Measurements from ENCODE around the gene MKI67. TPM values are rescaled to one million over a fixed set of nuclear protein-coding genes. Genes with fewer than 3 reads are reported as not detected.

Gene MKI67
- total and polyA plus RNA-seq, 10 of the 15 experiments (the other 5 are each of a cell fraction or from before 2014, with no cell fraction given) = 22.3 to 183 (median 82.9) TPM

DNA sequence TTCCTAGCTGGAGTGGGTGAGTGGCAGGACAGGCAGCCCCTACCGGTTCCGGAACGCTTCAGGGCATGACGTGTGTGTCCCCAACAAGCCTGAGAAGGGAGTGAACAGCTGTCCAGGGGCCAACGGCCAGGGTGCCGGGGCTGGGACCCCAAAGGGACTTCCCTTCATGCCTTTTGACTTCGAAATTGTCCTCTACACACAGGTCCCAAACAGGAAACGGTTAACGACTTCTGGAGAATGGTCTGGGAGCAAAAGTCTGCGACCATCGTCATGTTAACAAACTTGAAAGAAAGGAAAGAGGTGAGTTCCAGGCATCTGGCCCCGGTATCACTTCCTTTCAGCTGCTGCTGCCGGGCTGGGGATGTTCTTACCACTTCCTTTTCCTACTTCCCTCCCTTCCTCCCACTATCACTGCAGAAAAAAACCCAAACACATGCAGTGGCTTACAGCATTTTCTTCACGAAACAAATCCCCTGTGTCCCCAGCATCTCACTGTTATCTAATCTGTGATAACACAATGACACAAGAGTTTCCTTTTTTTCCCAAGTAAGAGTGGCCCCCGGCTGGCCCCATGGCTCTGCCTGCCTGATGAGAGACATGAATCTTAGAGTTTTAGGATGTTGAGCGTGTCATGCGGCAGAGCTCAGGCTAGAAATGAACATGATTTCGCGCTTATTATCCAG lies 63.2 kb downstream of the MKI67 start (continued):
- TF ChIP-seq, protein P1, sequence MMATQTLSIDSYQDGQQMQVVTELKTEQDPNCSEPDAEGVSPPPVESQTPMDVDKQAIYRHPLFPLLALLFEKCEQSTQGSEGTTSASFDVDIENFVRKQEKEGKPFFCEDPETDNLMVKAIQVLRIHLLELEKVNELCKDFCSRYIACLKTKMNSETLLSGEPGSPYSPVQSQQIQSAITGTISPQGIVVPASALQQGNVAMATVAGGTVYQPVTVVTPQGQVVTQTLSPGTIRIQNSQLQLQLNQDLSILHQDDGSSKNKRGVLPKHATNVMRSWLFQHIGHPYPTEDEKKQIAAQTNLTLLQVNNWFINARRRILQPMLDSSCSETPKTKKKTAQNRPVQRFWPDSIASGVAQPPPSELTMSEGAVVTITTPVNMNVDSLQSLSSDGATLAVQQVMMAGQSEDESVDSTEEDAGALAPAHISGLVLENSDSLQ (IDR thresholded peaks at IDR 0.05) = 0 out of 2 replicates have a peak, but pooled peaks have one; percentile 76
- TF ChIP-seq TCF3 (IDR thresholded peaks at IDR 0.05; ENCODE audit: borderline replicate concordance, insufficient read depth, low read depth, low read length) (peak; percentile 84; the same call in 1 of the 2 replicates), ZNF217 (IDR thresholded peaks at IDR 0.05) (no peak), ZZZ3 (IDR thresholded peaks at IDR 0.05; ENCODE audit: control insufficient read depth, insufficient read length, low read depth) (no peak), NR2C2 (IDR thresholded peaks at IDR 0.05; ENCODE audit: borderline replicate concordance, control insufficient read depth, insufficient read length, low read depth) (no peak), EED (IDR thresholded peaks at IDR 0.05; ENCODE audit: low read depth) (peak; percentile 93)
- TF ChIP-seq, protein P2, sequence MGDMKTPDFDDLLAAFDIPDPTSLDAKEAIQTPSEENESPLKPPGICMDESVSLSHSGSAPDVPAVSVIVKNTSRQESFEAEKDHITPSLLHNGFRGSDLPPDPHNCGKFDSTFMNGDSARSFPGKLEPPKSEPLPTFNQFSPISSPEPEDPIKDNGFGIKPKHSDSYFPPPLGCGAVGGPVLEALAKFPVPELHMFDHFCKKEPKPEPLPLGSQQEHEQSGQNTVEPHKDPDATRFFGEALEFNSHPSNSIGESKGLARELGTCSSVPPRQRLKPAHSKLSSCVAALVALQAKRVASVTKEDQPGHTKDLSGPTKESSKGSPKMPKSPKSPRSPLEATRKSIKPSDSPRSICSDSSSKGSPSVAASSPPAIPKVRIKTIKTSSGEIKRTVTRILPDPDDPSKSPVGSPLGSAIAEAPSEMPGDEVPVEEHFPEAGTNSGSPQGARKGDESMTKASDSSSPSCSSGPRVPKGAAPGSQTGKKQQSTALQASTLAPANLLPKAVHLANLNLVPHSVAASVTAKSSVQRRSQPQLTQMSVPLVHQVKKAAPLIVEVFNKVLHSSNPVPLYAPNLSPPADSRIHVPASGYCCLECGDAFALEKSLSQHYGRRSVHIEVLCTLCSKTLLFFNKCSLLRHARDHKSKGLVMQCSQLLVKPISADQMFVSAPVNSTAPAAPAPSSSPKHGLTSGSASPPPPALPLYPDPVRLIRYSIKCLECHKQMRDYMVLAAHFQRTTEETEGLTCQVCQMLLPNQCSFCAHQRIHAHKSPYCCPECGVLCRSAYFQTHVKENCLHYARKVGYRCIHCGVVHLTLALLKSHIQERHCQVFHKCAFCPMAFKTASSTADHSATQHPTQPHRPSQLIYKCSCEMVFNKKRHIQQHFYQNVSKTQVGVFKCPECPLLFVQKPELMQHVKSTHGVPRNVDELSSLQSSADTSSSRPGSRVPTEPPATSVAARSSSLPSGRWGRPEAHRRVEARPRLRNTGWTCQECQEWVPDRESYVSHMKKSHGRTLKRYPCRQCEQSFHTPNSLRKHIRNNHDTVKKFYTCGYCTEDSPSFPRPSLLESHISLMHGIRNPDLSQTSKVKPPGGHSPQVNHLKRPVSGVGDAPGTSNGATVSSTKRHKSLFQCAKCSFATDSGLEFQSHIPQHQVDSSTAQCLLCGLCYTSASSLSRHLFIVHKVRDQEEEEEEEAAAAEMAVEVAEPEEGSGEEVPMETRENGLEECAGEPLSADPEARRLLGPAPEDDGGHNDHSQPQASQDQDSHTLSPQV (IDR thresholded peaks at IDR 0.05) = no peak
